Measurements from ENCODE around the gene IQCK.

DNA sequence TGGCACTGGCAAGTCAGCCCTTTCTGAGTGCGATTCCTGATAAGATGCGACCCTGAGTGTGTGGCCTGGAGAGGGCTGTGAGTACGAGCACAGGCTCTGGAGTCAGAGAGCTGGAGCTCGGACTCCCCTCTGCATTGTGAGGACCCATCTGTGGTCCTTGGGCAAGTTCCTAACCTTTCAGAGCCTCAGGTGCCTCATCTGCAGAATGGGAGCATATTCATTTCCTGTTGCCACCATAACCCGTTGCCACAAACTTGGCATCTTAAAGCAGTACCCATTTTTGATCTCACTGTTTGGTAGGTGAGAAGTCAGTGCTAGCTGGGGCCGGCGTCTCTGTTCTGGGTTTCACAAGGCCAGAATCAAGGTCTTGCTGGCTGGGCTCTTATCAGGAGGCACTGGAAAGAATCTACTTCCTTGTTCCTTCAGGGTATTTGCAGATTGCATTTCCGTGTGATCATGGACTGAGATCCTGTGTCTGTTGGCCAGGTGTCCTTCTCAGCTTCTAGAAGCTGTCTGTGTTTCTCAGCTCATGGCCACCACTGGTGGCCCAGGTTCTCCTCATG lies 20.2 kb upstream of the IQCK start:
- TF ChIP-seq CTCF (IDR thresholded peaks at IDR 0.05) = no peak
- TF ChIP-seq POLR2A (IDR thresholded peaks at IDR 0.05) = no peak

Measured in vagina (tissue), 2 donors.